Vagina (tissue), 2 donors: ENCODE measurements around the gene KMT5B. TPM values are rescaled to one million over a fixed set of nuclear protein-coding genes. Genes with fewer than 3 reads are reported as not detected.

Experiments
- DNase-seq, 2 donors: peaks; one replicate each; pipeline ENCODE4 v3.0.0-alpha.2; 2017; ENCODE audit errors: extremely low spot score in 2 of 2
- H3K27ac ChIP-seq: fragments of 200-600 bp; sonication (generic); one replicate; pipeline ENCODE4 v1.5.1; 2019
- H3K27me3 ChIP-seq: fragments of 200-600 bp; sonication (generic); one replicate; pipeline ENCODE4 v1.5.1; 2019
- H3K36me3 ChIP-seq, 2 donors: fragments of 200-600 bp; sonication (generic); one replicate each; pipeline ENCODE4 v1.5.1; 2017 to 2019
- H3K4me1 ChIP-seq: fragments of 200-600 bp; sonication (generic); one replicate; pipeline ENCODE4 v1.5.1; 2019
- H3K4me3 ChIP-seq, 2 donors: fragments of 200-600 bp; sonication (generic); 1 replicate in 1 of 2; 2 replicates in 1 of 2; pipeline ENCODE4 v1.5.1; 2016 to 2019
- H3K9me3 ChIP-seq: fragments of 200-600 bp; sonication (generic); one replicate; pipeline ENCODE4 v1.5.1; 2019
- CTCF ChIP-seq, 3 experiments: fragments of 450-650 bp in 2 of 3; fragments of 200-600 bp in 1 of 3; sonication (generic) in 1 of 3; IDR thresholded peaks; one replicate each; pipeline ENCODE4 v1.5.1; 2017 to 2019; ENCODE audit warnings: antibody characterized with exemption in 3 of 3, mild to moderate bottlenecking in 2 of 3, moderate library complexity in 2 of 3
- POLR2A ChIP-seq, 2 donors: fragments of 450-650 bp; IDR thresholded peaks; one replicate each; pipeline ENCODE4 v1.6.1; 2017; ENCODE audit warnings: antibody characterized with exemption in 2 of 2, mild to moderate bottlenecking in 2 of 2, moderate library complexity in 2 of 2
- POLR2AphosphoS5 ChIP-seq, 2 donors: sonication (generic); formaldehyde crosslinking; IDR thresholded peaks; one replicate each; pipeline ENCODE4 v1.9.0; 2017; ENCODE audit warnings: antibody characterized with exemption in 2 of 2, mild to moderate bottlenecking in 2 of 2, low read depth in 1 of 2; ENCODE audit not compliant: insufficient read depth in 1 of 2
- intact Hi-C: fragments of 100-400 bp; cut with DNase I; formaldehyde crosslinking; loops from one replicate; pipeline ENCODE4 v1.15.1; 2023
- total RNA-seq: library from RNA; depleted of rRNA; stranded (reverse); fragments of >200 nt; gene quantifications from one replicate; pipeline ENCODE4 v1.2.3, GENCODE V29; 2016

The KMT5B gene
- total RNA-seq, 1 donor from 2014 or later: 35.4 TPM

GRCh38 chr11:68158580-68158979, 54.5 kb downstream of the KMT5B start:
- DNase-seq: no peak
- H3K36me3 ChIP-seq: peaks cover 0 to 20% of the 10 kb centered on the region in 2 donors
- no peaks in the 10 kb centered on the region for H3K9me3 ChIP-seq
- no peak overlapping the region for H3K4me3 ChIP-seq
- no peaks in the 10 kb centered on the region for H3K27me3 ChIP-seq
- TF ChIP-seq CTCF (IDR thresholded peaks at IDR 0.05) (no peak), POLR2AphosphoS5 (IDR thresholded peaks at IDR 0.05; ENCODE audit: insufficient read depth in 1 of 2, low read depth in 1 of 2) (no peak), POLR2A (IDR thresholded peaks at IDR 0.05) (no peak)
- no peak overlapping the region for H3K27ac ChIP-seq
- H3K4me1 ChIP-seq: no peaks in the 10 kb centered on the region
- intact Hi-C loops: no loop called here

- intact Hi-C loops: no loop called here
- Histone ChIP-seq H3K9me3 (no peaks in the 10 kb centered on the region), H3K4me3 (no peak overlapping the region), H3K4me1 (no peaks in the 10 kb centered on the region), H3K27ac (no peak overlapping the region), H3K36me3 (peaks cover 0 to 10% of the 10 kb centered on the region in 2 donors), H3K27me3 (no peaks in the 10 kb centered on the region)
- DNase-seq: no peak
- TF ChIP-seq CTCF (IDR thresholded peaks at IDR 0.05): no peak
- no peak for TF ChIP-seq POLR2A (IDR thresholded peaks at IDR 0.05)
- TF ChIP-seq POLR2AphosphoS5 (IDR thresholded peaks at IDR 0.05; ENCODE audit: insufficient read depth in 1 of 2, low read depth in 1 of 2): no peak
These were observed 59.4 kb downstream of the KMT5B start for GRCh38 chr11:68153742-68154141.

GRCh38 chr11:68150037-68150436, 63.1 kb downstream of the KMT5B start:
- Histone ChIP-seq H3K9me3 (no peaks in the 10 kb centered on the region), H3K36me3 (no peaks in the 10 kb centered on the region), H3K4me3 (no peak overlapping the region), H3K4me1 (peaks cover 19% of the 10 kb centered on the region), H3K27ac (no peak overlapping the region), H3K27me3 (no peaks in the 10 kb centered on the region)
- no peak for DNase-seq
- intact Hi-C loops: no loop called here
- TF ChIP-seq POLR2AphosphoS5 (IDR thresholded peaks at IDR 0.05; ENCODE audit: insufficient read depth in 1 of 2, low read depth in 1 of 2): no peak

GRCh38 chr11:68149417-68149816, 63.7 kb downstream of the KMT5B start:
- H3K9me3 ChIP-seq: no peaks in the 10 kb centered on the region
- TF ChIP-seq POLR2AphosphoS5 (IDR thresholded peaks at IDR 0.05; ENCODE audit: insufficient read depth in 1 of 2, low read depth in 1 of 2) (no peak), CTCF (IDR thresholded peaks at IDR 0.05) (no peak), POLR2A (IDR thresholded peaks at IDR 0.05) (no peak)
- no peaks in the 10 kb centered on the region for H3K36me3 ChIP-seq
- intact Hi-C loops: no loop called here
- no peaks in the 10 kb centered on the region for H3K27me3 ChIP-seq
- H3K27ac ChIP-seq: no peak overlapping the region
- H3K4me3 ChIP-seq: no peak overlapping the region
- no peak for DNase-seq
- peaks cover 19% of the 10 kb centered on the region for H3K4me1 ChIP-seq

GRCh38 chr11:68148879-68149278, 64.2 kb downstream of the KMT5B start:
- Histone ChIP-seq H3K9me3 (no peaks in the 10 kb centered on the region), H3K27ac (no peak overlapping the region), H3K4me3 (no peak overlapping the region), H3K4me1 (peaks cover 19% of the 10 kb centered on the region), H3K27me3 (no peaks in the 10 kb centered on the region), H3K36me3 (no peaks in the 10 kb centered on the region)
- no peak for DNase-seq
- TF ChIP-seq POLR2A (IDR thresholded peaks at IDR 0.05) (no peak), POLR2AphosphoS5 (IDR thresholded peaks at IDR 0.05; ENCODE audit: insufficient read depth in 1 of 2, low read depth in 1 of 2) (no peak), CTCF (IDR thresholded peaks at IDR 0.05) (no peak)
- intact Hi-C loops: no loop called here
